Measurements from ENCODE around the gene BICC1.

The BICC1 gene

DNA sequence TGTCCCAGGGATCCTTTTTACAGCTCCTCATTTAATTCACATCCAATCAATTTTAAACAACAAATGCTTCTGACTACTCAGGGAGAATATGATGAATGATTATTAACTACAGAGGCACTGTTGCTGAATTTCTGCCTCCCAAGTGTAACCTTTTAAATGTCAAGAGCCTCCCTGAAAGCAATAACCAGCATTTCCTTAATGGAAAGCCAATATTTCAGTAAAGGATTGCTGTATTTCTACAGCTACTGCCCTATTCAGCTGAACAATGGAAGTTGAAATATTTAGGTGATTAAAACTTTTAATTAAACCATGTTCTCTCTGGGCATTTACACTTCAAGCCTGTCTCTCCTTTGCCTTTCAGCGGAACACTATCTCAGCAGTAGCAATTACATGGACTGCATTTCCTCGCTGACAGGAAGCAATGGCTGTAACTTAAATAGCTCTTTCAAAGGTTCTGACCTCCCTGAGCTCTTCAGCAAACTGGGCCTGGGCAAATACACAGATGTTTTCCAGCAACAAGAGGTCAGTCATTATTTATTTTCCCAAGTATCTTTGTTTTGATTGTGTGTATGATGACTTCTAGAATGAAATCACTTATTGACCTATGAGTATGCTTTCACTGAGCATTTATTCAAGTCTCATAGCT, 304.7 kb downstream of the BICC1 start:
- FAIRE-seq (no peak), DNase-seq (ENCODE audit: low spot score) (no peak)

DNA sequence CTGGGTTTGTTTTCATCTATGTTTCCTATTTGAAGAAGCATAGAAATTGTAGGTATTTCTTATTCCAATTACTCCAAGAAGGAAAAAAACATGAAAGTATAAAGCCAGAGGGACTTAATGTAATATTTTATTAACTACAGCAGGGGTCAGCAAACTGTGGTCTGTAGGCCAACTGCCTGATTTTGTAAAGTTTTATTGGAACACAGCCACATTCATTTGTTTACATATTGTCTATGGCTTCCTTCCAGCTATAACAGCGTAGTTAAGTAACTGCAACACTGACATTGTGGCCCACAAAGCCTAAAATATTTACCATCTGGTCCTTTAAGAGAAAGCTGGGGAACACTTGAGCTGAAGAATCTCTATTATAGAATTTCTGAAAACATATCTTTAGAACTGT, 306.2 kb downstream of the BICC1 start:
- DNase-seq (ENCODE audit: low spot score): no peak
- FAIRE-seq: no peak

- FAIRE-seq: no peak
- no peak for DNase-seq (ENCODE audit: low spot score)
Measured at GRCh38 chr10:58820386-58820785, 307.7 kb downstream of the BICC1 start.

GRCh38 chr10:58820861-58821751, 308.4 kb downstream of the BICC1 start:
- DNase-seq (ENCODE audit: low spot score) (no peak), FAIRE-seq (no peak)

- FAIRE-seq: no peak
- no peak for DNase-seq (ENCODE audit: low spot score)
Measured at GRCh38 chr10:58821752-58822056, 309.0 kb downstream of the BICC1 start.

- DNase-seq (ENCODE audit: low spot score) (no peak), FAIRE-seq (no peak)
Measured at GRCh38 chr10:58823983-58824382, 311.3 kb downstream of the BICC1 start.

DNA sequence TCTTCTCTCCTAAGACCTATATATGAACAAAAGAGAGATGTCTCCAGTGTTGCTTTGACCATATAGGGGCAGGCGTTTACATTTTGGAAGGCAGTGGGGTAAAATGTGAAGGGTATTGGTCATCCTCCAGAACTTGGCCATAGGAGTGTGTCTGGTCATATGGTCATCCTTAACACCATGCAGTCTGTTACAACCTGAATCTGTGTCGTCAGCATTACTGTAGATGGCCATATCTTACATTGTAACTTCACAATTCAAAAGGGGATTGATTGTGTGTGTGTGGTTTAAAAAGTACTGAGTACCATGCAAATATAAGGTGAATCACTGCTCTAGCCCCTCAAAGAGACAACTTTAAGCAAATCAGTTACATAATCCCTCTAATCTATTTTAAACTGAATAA, 311.7 kb downstream of the BICC1 start:
- FAIRE-seq: no peak
- no peak for DNase-seq (ENCODE audit: low spot score)

GRCh38 chr10:58826694-58827093, 314.0 kb downstream of the BICC1 start:
- DNase-seq (ENCODE audit: low spot score) (no peak), FAIRE-seq (no peak)

DNA sequence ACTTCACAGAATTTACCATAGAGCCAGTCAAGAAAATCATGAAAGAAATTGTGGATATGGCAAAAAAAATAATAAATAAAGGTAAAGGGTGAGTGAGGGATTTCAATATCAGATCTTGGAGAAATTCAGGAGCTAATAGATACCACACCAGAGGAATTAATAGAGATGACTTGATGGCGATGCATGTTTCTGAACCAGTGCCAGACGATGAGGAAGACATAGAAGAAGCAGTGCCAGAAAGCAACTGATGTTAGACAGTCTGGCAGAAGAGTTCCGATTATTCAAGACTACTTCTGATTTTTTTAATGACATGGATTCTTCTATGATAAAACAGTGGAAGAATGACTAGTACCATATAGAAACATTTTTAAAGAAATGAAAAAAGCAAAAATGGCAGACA, 314.7 kb downstream of the BICC1 start:
- FAIRE-seq (no peak), DNase-seq (ENCODE audit: low spot score) (no peak)

- no peak for FAIRE-seq
- DNase-seq (ENCODE audit: low spot score): no peak
Measured at GRCh38 chr10:58829839-58830238, 317.2 kb downstream of the BICC1 start.

- FAIRE-seq: no peak
- DNase-seq (ENCODE audit: low spot score): no peak
Measured at GRCh38 chr10:58830697-58831096, 318.0 kb downstream of the BICC1 start.

DNA sequence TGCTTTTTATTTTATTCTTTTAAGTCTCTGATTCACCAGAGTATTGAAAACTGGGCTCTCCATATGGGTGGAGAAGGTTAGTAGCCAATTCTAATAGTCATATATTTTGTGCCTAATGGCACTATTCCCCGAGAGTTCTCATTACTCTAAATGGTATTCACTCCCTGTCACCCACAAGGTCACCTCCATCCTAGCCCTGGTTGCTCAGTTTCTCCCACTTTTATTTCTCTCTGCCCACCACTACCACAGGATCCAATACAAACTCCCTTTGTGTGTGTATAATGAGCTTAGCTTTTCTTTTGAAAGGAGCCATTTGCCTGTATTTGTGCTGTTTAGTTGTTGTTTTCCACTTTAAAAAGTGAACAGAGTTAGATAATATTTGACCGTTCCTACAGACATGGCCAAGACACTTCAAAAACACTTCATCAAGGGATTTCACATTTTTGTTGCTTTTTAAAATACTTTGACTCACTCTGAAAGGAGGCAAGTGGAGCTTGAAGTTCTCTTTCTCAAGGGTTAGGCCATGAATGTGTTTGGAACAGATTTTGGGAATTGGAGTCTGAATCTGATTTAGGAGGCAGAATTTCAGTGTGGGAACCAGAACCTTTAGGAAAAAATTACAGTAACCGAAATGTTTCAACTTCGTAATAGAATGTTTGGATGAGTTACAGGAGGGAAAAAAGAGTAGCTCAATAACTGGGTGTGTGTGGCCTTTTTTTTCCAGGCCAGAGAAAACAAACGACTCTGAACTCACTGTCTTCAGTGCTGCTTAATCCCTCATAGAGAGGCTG, 321.3 kb downstream of the BICC1 start:
- no peak for FAIRE-seq

GRCh38 chr10:58836176-58836700, 323.6 kb downstream of the BICC1 start:
- no peak for DNase-seq (ENCODE audit: low spot score)
- FAIRE-seq: no peak

More for the DNA sequence above, 321.3 kb downstream of the BICC1 start:
- no peak for DNase-seq (ENCODE audit: low spot score)

- FAIRE-seq (no peak), DNase-seq (ENCODE audit: low spot score) (no peak)
Measured at GRCh38 chr10:58836991-58837575, 324.4 kb downstream of the BICC1 start.

GRCh38 chr10:58837826-58838225, 325.2 kb downstream of the BICC1 start:
- FAIRE-seq (no peak), DNase-seq (ENCODE audit: low spot score) (no peak)

GRCh38 chr10:58838561-58839208, 326.0 kb downstream of the BICC1 start:
- FAIRE-seq: no peak
- no peak for DNase-seq (ENCODE audit: low spot score)

DNA sequence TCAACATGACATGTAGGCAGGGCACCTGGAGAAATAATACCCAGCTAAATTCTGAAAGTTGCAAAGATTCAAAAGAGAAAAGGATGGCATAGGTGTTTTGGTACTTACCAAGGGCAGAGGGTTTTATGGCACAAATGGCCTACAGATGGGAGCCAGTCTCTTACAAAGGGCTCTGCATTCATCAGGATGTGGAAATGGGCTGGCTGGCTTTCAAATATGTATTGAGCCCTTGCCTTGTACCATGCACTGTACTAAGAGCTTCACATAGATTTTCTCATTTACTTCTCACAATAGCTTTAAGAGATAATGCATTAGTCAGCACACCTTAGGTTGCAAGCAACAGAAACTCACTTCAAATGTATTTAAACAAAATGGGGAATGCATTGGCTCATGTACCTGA, 327.1 kb downstream of the BICC1 start:
- DNase-seq (ENCODE audit: low spot score) (no peak), FAIRE-seq (no peak)

DNA sequence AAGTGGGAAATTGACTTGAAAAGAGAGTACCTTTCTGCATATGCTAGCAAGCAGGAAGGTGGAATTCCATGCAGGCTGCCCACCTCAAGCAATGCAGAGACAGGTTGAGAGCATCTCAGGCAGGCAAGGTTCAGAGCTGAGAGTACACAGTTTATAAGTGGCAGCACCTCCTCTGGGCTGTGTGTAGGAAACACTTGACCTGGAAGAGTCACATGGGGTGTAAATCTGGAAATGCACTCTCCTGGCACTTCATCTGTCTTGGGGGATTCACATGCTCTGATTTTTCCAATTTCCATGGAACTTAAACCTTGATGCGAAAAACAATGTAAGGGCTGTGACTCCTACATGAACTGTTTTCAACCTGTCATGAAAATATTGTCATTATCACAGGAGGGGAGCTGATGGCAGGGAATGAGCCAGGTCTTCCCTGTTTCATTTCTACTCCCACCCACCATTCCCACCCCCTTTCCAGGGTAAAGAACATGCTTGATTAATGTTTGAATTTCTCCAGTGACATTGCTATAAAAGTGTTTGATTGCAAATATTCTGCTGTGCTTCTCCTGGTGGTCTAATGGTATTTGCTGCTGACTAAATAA, 328.3 kb downstream of the BICC1 start:
- no peak for DNase-seq (ENCODE audit: low spot score)
- no peak for FAIRE-seq

DNA sequence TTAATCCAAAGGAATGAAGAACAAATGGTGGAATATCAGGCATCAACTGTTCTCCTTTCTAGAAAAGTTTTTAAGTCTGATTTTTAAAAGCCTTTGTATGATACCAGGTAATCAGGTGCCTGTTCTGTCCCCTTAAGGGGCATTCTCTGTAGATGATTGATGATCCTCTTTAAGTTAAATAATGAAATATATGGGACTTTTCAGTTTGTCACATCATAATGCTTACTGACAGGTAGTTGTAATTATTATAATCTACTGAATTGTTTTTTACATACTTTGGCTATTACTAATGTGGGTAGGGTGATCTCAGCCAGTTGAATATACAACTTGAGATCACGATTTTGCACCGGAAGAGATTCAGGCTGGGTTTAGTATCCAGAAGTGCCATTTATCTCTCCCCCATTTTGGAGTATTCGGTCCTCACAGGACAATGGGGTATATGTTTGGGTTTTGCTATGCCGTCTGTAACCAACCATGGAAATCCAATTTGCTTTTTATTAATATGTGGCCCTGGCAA, 330.2 kb downstream of the BICC1 start:
- FAIRE-seq: no peak
- DNase-seq (ENCODE audit: low spot score): no peak

GRCh38 chr10:58843760-58844159, 331.1 kb downstream of the BICC1 start:
- FAIRE-seq: no peak
- DNase-seq (ENCODE audit: low spot score): no peak

Data from RCC 7860 (cell line).